Adrenal gland (tissue), 12 donors: ENCODE data around the gene EPS8L1. TPM values are rescaled to one million over a fixed set of nuclear protein-coding genes. Genes with fewer than 3 reads are reported as not detected.

Experiments used
- DNase-seq, 7 donors: peaks; one replicate each; pipeline ENCODE4 v3.0.0-alpha.2; 2019 to 2020
- H3K27ac ChIP-seq, 5 donors: fragments of 200-600 bp; sonication (generic) in 4 of 5; 1 replicate in 3 of 5; 2 replicates in 2 of 5; pipeline versions ENCODE4 v1.5.1 to v1.8.0; 2016 to 2020; ENCODE audit warnings: mild to moderate bottlenecking in 1 of 5
- H3K27me3 ChIP-seq: fragments of 200-600 bp; 2 replicates; pipeline ENCODE4 v1.8.0; 2021
- H3K36me3 ChIP-seq, 2 donors: fragments of 200-600 bp; replicated peaks in 1 of 2; 1 replicate in 1 of 2; 2 replicates in 1 of 2; pipeline versions ENCODE4 v1.5.1 to v1.8.0; 2018 to 2022
- H3K4me1 ChIP-seq, 2 donors: fragments of 200-600 bp; replicated peaks in 1 of 2; 1 replicate in 1 of 2; 2 replicates in 1 of 2; pipeline versions ENCODE4 v1.5.1 to v1.8.0; 2018 to 2021
- H3K4me3 ChIP-seq, 4 donors: fragments of 200-600 bp; sonication (generic) in 3 of 4; one replicate each; pipeline ENCODE4 v1.5.1; 2016 to 2018
- H3K9me3 ChIP-seq, 3 donors: fragments of 200-600 bp; sonication (generic) in 1 of 3; replicated peaks in 1 of 3; 1 replicate in 2 of 3; 2 replicates in 1 of 3; pipeline versions ENCODE4 v1.5.1 to v1.8.0; 2016 to 2021
- POLR2A ChIP-seq, 2 donors: fragments of 450-650 bp; IDR thresholded peaks; one replicate each; pipeline ENCODE4 v1.6.1; 2017; ENCODE audit warnings: antibody characterized with exemption in 2 of 2, mild to moderate bottlenecking in 2 of 2, moderate library complexity in 1 of 2
- WGBS, 4 donors: extraction: QIAGEN DNeasy Blood & Tissue Kit in 2 of 4; methylation state at CpG; one replicate each; pipeline versions ENCODE4 v1.1.5 to v1.1.7; 2013 to 2017; 5-methylcytosine and 5-hydroxymethylcytosine counted together
- intact Hi-C, 2 donors: fragments of 100-400 bp; cut with DNase I; formaldehyde crosslinking; loops; one replicate each; pipeline versions ENCODE4 v1.14.1 to v1.15.0; 2022 to 2023
- polyA plus RNA-seq, 3 donors: library from polyadenylated mRNA; stranded (reverse); fragments of 200-250 nt in 2 of 3; fragments of 350-450 nt in 1 of 3; fragmentation: Illumina TruSeq in 1 of 3; extraction: RNeasy Lipid Tissue Mini Kit (QIAGEN cat#74804) in 1 of 3; gene quantifications; one replicate each; pipeline ENCODE4 v1.2.3, GENCODE V29; 2013 to 2014
- total RNA-seq, 9 donors: library from RNA; depleted of rRNA in 4 of 9; stranded (reverse); fragments of >200 nt in 4 of 9; fragments of 120-200 nt in 1 of 9; fragmentation: NEBNext Ultra II Directional in 1 of 9; extraction: Animal tissue kit (Norgen Biotek cat#: 25700) in 1 of 9; gene quantifications; one replicate each; pipeline versions ENCODE4 v1.1.0 to v1.2.4, GENCODE V29; 2013 to 2023
- TF ChIP-seq, protein P1 (sequence below), 6 experiments: fragments of 450-650 bp in 4 of 6; fragments of 200-600 bp in 2 of 6; sonication (generic) in 1 of 6; IDR thresholded peaks; 1 replicate in 5 of 6; 2 replicates in 1 of 6; pipeline versions ENCODE4 v1.5.1 to v1.8.0; 2016 to 2021; ENCODE audit warnings: antibody characterized with exemption in 6 of 6, mild to moderate bottlenecking in 2 of 6, moderate library complexity in 1 of 6
- donor health status: healthy with polysubstance abuse.
- donor health status: Bipolar disorder and iron deficiency.
- donor health status: DM: yes; HTN: yes; CAD: no.
- donor health status: DM: no; HTN: no; CAD: no.
- donor health status: DM: no; HTN: no; CAD: no.
- donor health status: DM: yes; HTN: yes; CAD: no.

Gene EPS8L1
- total and polyA plus RNA-seq, 12 donors: 0.60 to 8.0 (median 2.2) TPM; not detected in 2

DNA sequence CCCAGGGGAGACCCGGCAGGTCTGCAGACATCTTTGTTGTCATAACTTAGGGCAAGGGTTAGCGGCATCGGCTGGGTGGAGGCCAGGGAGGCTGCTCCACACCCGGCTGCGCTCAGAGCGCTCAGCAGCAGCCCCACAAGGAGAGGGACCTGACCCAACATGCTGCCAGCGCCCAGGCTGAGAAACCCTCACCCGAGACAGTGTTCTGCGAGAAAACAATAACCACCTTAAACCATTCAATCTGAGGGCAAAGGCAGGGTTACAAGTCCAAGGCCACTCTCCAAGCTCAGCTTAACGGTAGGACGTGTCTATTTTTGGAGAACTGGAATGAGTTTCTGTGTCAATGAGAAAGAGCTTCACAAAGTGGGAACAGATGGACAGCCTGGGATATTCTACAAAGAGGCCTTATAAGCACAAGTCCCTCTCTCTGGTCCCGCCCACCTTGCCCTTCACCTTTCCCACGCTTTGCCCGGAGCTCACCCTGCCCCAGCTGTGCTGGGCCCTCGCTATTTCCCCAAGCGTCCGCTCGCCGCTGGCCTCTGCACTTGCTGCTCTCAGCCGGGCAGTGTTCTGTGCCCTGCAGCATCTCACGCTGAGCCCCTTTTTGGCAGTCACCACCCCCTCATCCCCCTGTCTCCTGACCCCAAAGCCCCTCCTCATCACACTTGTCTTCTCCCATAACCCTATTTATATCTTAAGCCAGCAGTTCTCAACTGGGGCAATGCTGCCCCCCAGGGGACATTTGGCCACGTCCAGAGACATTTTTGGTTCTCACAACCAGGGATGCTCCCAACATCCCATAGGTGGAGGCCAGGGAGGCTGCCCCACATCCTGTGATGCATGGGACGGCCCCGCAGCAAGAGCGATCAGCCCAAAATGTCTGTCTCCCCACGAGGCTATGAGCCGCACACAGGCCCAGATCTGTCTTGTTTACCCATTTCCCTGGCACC, 24.2 kb downstream of the EPS8L1 start:
- intact Hi-C loops: no loop called here
- H3K9me3 ChIP-seq: no peaks in the 10 kb centered on the region
- DNase-seq: peak in 1 of 7 donors; percentile 12
- no peak overlapping the region for H3K4me3 ChIP-seq
- no peak overlapping the region for H3K27ac ChIP-seq
- no peaks in the 10 kb centered on the region for H3K27me3 ChIP-seq
- H3K36me3 ChIP-seq: peaks cover 0 to 50% of the 10 kb centered on the region in 2 donors
- 71 to 81% (median 76%) methylated on average over 18 to 27 of the region's 27 CpGs for WGBS, 4 donors
- no peaks in the 10 kb centered on the region for H3K4me1 ChIP-seq
- TF ChIP-seq POLR2A (IDR thresholded peaks at IDR 0.05): no peak
- TF ChIP-seq, protein P1, sequence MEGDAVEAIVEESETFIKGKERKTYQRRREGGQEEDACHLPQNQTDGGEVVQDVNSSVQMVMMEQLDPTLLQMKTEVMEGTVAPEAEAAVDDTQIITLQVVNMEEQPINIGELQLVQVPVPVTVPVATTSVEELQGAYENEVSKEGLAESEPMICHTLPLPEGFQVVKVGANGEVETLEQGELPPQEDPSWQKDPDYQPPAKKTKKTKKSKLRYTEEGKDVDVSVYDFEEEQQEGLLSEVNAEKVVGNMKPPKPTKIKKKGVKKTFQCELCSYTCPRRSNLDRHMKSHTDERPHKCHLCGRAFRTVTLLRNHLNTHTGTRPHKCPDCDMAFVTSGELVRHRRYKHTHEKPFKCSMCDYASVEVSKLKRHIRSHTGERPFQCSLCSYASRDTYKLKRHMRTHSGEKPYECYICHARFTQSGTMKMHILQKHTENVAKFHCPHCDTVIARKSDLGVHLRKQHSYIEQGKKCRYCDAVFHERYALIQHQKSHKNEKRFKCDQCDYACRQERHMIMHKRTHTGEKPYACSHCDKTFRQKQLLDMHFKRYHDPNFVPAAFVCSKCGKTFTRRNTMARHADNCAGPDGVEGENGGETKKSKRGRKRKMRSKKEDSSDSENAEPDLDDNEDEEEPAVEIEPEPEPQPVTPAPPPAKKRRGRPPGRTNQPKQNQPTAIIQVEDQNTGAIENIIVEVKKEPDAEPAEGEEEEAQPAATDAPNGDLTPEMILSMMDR (IDR thresholded peaks at IDR 0.05): no peak

DNA sequence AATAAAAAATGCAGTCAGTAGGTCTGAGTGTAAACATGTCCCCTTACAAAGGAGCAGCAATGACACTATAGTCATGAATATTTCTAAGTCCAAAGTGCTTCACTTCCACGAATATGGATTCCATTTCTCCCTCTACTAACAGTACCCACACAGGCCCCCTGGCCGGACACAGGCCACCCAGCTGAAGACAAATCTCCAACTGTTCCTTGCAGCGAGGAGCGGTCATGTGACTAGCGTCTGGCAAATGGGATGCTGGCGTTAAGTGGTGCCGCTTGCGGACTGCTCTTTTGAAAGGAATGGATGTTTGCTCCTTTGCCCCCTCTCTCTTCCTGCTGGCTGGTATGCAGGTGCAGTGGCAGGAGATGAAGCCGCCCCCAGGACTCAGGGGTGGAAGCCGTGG, 25.6 kb downstream of the EPS8L1 start:
- WGBS, 4 donors: 82 to 86% (median 84%) methylated on average over 10 of the region's 10 CpGs
- TF ChIP-seq POLR2A (IDR thresholded peaks at IDR 0.05): no peak
- TF ChIP-seq, protein P1 (IDR thresholded peaks at IDR 0.05): no peak
- no peak overlapping the region for H3K27ac ChIP-seq
- peaks cover 0 to 45% of the 10 kb centered on the region in 2 donors for H3K36me3 ChIP-seq
- no peaks in the 10 kb centered on the region for H3K4me1 ChIP-seq
- H3K27me3 ChIP-seq: no peaks in the 10 kb centered on the region
- H3K4me3 ChIP-seq: no peak overlapping the region
- no peaks in the 10 kb centered on the region for H3K9me3 ChIP-seq
- intact Hi-C loops: no loop called here
- no peak for DNase-seq

DNA sequence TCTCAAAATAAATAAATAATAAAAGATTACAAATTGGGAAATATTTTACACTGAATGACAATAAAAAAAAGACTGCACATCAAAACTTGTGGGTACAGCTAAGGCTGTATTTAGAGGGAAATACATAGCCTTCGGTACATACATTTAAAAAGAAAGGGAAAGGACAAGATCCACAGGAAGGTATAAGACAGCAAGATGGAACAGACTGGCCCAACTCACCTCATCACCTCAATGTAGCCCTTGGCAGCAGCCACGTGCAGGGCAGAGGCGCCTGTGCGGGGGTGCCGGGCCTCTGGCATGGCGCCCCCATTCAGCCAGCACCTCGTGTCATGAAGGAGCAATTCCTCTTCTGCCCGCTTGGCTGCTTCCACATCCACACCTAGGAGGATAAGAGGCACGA, 27.5 kb downstream of the EPS8L1 start:
- Histone ChIP-seq H3K27ac (no peak overlapping the region), H3K9me3 (no peaks in the 10 kb centered on the region), H3K27me3 (no peaks in the 10 kb centered on the region), H3K4me1 (no peaks in the 10 kb centered on the region), H3K36me3 (peaks cover 0 to 43% of the 10 kb centered on the region in 2 donors), H3K4me3 (no peak overlapping the region)
- intact Hi-C loops: no loop called here
- no peak for DNase-seq
- WGBS, 4 donors: 92 to 100% (median 98%) methylated on average over 9 of the region's 9 CpGs
- TF ChIP-seq, protein P1 (IDR thresholded peaks at IDR 0.05): no peak
- no peak for TF ChIP-seq POLR2A (IDR thresholded peaks at IDR 0.05)

DNA sequence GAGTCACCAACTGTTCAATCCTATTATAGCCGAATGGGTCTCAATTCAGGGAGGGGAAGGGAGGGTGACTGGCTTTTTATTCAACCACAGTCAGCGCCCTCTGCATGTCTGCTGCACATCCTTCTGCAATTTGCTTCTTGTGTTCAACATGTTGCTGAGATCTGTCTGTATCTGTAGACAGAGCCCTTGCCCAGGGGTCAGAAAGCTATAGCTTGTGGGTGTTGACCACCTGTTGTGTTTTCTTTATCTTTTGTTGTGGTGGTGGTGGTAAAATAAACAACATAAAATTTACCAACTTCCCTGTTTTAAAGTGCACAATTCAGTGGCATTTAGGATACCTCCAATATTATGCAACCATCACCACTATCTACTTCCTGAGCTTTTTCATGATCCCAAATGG, 29.6 kb downstream of the EPS8L1 start:
- Histone ChIP-seq H3K4me1 (no peaks in the 10 kb centered on the region), H3K4me3 (no peak overlapping the region), H3K27ac (no peak overlapping the region), H3K27me3 (no peaks in the 10 kb centered on the region), H3K9me3 (no peaks in the 10 kb centered on the region), H3K36me3 (peaks cover 0 to 43% of the 10 kb centered on the region in 2 donors)
- 84 to 94% (median 87%) methylated on average over 2 of the region's 2 CpGs for WGBS, 4 donors
- intact Hi-C loops: no loop called here
- DNase-seq: no peak
- TF ChIP-seq, protein P1 (IDR thresholded peaks at IDR 0.05): no peak
- TF ChIP-seq POLR2A (IDR thresholded peaks at IDR 0.05): no peak
